Kidney glomerular epithelial cell (primary cell): ENCODE measurements around the gene TYROBP.
"Not testable (repeated sequence)": the region's sequence is repeated elsewhere in the genome, so short reads cannot be mapped to it uniquely, and the experiment has no call there.

Experiments used
- DNase-seq: peaks from one replicate; lab custom pipeline; 2025; lab: John Stamatoyannopoulos, UW

Gene TYROBP

DNA sequence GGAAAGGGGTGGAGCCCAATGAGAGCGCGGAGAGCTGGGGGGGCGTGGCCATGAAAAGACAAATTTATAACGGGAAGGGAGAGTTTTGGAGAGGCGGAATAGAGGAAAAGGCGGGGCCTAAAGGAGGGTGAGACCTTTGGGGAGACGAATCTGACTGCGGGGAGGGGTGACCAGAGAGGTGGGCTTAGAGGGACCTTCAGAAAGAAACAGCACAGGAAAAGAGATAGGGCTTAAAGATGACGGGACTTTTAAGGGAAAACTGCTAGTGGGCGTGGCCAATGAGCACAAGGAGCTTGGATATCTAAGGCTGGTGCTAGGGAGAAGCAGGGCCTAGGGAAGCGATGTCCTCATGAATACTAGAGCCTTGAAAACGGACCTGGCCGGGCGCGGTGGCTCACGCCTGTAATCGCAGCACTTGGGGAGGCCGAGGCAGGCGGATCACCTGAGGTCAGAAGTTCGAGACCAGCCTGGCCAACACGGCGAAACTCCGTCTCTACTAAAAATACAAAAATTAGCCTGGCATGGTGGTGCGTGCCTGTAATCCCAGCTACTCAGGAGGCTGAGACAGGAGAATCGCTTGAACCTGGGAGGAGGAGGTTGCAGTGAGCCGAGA, 37.9 kb downstream of the TYROBP start:
- DNase-seq = not testable (repeated sequence)

- peak; percentile 81 for DNase-seq
Measured at GRCh38 chr19:35869327-35870123, 38.6 kb downstream of the TYROBP start.

DNA sequence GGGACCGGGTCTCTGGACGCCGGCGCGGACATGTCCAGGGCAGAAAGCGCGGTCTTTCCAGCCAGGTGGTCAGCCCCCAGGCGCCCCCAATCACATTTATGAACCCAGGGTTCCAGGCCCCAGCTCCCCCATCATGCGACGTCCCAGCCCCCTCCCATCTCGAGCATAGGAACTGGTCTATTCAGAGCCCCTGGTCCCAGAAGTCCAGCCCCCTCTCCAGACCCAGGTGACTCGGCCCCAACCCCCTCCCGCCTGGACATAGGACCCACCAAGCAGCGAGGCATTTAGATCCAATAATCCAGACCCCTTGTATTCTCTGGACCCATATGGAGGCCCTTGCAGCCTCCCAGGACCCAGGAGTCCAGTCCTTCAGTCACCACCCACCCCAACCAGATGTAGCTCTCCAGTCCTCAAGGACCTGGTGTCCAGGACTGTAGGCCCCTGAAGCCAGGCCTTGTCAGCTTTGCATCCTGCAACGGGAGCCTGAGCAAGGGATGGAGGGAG, 39.2 kb downstream of the TYROBP start:
- DNase-seq = no peak

DNA sequence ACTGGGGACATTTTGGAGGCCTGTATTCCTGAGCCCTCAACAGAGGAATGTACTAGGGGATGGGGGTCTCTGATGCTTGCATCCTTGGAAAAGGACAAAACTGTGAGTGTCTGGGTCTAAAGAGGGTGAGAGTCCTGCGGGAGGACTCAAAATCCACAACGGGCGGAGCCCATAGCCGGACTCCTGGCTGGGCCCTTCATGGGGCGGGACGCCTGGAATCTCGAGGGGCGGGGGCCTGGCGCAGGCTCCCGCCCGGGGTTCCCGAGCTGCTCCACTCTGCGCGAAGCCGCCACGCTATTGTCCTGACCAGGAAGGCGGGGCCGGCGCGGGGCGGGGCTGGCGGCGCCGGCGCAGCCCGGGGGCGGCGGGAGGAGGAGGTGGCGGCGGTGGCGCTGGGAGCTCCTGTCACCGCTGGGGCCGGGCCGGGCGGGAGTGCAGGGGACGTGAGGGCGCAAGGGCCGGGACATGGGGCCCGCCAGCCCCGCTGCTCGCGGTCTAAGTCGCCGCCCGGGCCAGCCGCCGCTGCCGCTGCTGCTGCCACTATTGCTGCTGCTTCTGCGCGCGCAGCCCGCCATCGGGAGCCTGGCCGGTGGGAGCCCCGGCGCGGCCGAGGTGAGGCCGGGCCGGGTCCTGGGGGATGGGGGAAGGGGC, 39.8 kb downstream of the TYROBP start, which contains the start of gene APLP1:
TSS of gene APLP1 (plus strand) at position 403 of the 651 bp plus-strand sequence. CDS start at position 466, 63 bp downstream.
- DNase-seq = peak; percentile 21

DNA sequence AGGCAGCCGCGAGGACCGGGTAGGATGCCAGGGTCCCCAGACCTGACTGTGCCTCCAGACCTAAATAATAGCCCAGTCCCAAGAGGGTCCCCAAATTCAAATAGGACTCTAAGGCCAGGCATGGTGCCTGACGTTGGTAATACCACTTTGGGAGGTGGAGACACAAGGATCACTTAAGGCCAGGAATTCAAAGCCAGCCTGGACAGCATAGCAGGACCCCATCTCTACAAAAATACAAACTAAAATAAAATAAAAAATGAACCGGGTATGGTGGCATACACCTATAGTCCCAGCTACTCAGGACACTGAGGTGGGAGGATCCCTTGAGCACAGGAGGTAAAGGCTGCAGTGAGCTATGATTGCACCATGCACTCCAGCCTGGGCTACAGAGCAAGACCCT, 45.1 kb downstream of the TYROBP start:
- DNase-seq = no peak

DNA sequence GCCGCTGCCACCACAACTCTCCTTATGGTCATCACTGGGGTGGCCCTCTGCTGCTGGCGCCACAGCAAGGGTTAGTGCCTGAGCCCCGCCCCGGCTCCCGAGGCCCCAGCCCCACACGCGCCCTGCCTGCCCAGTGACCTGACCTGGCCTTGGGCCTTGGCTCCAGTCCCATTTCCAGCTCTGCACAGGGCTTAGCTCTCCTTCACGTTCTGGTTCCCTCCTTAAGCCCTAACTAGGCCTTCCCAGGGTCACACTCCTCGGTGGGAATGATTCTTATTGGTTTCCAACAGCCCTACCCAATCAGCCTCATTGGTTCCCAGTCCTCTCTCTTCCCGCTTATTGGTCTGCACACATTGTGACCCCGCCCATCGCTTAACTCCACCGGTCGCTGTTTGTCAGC, 45.6 kb downstream of the TYROBP start:
- DNase-seq = no peak

DNA sequence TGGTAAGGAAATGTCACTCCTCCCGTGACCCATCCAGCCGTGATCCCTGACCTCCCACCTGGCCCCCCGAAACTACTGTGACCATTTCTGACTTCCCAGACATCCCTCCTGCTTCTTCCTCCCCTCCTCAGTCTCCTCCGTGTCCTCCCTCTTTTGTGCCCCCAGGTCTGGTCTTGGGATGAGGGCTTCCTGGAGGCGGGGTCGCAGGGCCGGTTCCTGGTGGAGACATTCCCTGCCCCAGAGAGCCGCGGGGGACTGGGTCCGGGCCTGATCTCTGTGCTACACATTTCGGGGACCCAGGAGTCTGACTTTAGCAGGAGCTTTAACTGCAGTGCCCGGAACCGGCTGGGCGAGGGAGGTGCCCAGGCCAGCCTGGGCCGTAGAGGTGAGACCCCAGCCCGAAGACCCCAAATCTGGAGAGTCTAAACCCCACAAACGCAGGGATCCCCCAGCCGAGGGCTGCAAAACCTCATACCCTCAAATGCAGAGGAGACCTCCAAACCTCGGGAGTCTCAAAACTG, 46.4 kb downstream of the TYROBP start:
- DNase-seq = no peak

GRCh38 chr19:35860818-35861639, 47.1 kb downstream of the TYROBP start:
- DNase-seq = no peak

- DNase-seq = no peak
Measured at GRCh38 chr19:35860436-35860817, 47.7 kb downstream of the TYROBP start.

DNA sequence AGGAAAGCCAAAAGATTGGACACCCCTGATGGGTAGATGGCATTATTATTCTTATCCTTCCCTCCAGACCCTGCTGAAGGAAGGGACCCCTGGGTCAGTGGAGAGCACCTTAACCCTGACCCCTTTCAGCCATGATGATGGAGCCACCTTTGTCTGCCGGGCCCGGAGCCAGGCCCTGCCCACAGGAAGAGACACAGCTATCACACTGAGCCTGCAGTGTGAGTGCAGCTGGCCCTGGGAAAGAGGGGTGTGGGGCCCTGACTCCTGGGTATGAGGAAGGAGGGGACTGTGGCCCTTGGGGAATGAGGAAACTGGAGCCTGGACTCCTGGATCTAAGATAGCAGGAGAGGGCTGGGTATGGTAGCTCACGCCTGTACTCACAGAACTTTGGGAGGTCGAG, 48.7 kb downstream of the TYROBP start:
- no peak for DNase-seq

GRCh38 chr19:35858311-35858710, 49.8 kb downstream of the TYROBP start:
- DNase-seq = no peak

GRCh38 chr19:35856546-35857149, 51.4 kb downstream of the TYROBP start, which contains the start of gene KIRREL2:
KIRREL2 (plus strand) TSS chr19:35856911; CDS start chr19:35857120, 209 bp downstream.
- no peak for DNase-seq
